Fibroblast of pulmonary artery (primary cell): ENCODE results near the gene ADAMTS10.
"Not testable (repeated sequence)": the region's sequence is repeated elsewhere in the genome, so short reads cannot be mapped to it uniquely, and the experiment has no call there.

ENCODE experiments used
- DNase-seq: peaks from one replicate; pipeline ENCODE4 v3.0.0-alpha.2; 2010; ENCODE audit warnings: low read depth
- H3K4me3 ChIP-seq: replicated peaks from 2 replicates; pipeline ENCODE4 v1.5.1; 2011; ENCODE audit warnings: low read depth, mild to moderate bottlenecking, control low read depth, low read length, moderate library complexity
- CTCF ChIP-seq: IDR thresholded peaks from 2 replicates; pipeline ENCODE4 v1.5.1; 2011; ENCODE audit warnings: mild to moderate bottlenecking, control low read depth, low read length, inconsistent platforms; ENCODE audit errors: missing control alignments

Gene ADAMTS10

GRCh38 chr19:8575467-8575997, 35.0 kb downstream of the ADAMTS10 start:
- no peak overlapping the region for H3K4me3 ChIP-seq
- peak; percentile 40 for DNase-seq

GRCh38 chr19:8574619-8574922, 35.9 kb downstream of the ADAMTS10 start:
- DNase-seq, result not testable (repeated sequence)

More at GRCh38 chr19:8575467-8575997, 35.0 kb downstream of the ADAMTS10 start:
- no peak for TF ChIP-seq CTCF

GRCh38 chr19:8573316-8573715, 37.2 kb downstream of the ADAMTS10 start:
- no peak for TF ChIP-seq CTCF
- no peak overlapping the region for H3K4me3 ChIP-seq
- DNase-seq, result no peak

More at GRCh38 chr19:8574619-8574922, 35.9 kb downstream of the ADAMTS10 start:
- not testable (repeated sequence) for H3K4me3 ChIP-seq

DNA sequence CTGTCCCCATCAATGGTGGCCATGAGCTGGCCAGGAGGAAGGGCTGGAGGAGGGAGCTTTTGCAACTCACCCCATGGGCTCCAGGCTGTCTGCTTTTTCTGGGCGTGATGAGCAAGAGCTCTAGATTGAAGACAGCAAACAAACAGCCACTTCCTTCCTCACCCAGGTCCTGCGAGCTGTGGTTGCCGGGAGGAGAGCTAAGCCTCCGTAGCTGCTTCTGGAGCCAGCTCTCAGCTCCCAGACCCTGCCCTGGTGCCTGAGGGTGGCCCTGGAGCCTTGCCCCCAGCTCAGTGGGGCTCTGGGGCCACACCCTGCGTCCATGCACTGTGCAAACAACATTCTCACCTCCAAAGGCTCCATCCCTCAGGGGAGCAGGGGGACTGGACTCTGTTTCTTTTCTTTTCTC, 39.5 kb downstream of the ADAMTS10 start:
- TF ChIP-seq CTCF, result no peak
- no peak overlapping the region for H3K4me3 ChIP-seq
- peak; percentile 59 for DNase-seq

DNA sequence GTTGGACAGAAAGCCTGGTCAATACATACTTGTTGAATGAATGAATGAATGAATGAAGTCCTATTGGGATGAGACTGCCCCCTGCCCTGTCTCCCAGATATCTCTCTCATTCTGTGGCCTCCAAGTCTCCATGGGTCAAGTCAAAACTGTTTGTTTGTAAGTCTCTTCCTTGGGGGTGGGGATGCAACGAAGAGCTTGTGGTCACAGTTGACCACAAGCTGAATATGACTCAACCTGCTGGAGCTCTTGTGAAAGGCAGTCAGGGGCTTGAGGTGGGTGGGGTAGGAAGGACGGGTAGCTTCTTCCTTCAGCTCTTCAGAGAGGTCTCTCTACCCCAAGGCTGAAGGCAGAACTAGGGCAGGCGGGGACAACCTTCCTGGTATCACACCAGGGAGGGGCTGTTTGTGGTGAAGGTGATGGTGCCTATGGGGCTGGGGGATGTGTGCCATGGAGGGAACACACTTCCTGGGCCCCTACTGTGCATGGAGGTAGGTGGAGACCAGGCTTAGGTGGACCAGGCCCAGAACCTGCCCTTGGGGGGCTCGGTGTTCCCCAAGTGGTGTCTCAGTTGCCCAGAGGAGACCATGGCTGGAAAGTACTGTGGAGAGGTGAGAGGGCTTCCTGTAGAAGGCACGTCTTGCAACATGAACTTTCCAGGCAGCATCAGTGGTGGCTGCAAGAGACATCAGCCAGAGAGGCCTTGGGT, 41.3 kb downstream of the ADAMTS10 start:
- no peak for TF ChIP-seq CTCF
- H3K4me3 ChIP-seq, result no peak overlapping the region
- DNase-seq, result peak; percentile 88

- H3K4me3 ChIP-seq, result no peak overlapping the region
- no peak for DNase-seq
- TF ChIP-seq CTCF, result no peak
Observed at GRCh38 chr19:8567522-8568172, 42.9 kb downstream of the ADAMTS10 start.

DNA sequence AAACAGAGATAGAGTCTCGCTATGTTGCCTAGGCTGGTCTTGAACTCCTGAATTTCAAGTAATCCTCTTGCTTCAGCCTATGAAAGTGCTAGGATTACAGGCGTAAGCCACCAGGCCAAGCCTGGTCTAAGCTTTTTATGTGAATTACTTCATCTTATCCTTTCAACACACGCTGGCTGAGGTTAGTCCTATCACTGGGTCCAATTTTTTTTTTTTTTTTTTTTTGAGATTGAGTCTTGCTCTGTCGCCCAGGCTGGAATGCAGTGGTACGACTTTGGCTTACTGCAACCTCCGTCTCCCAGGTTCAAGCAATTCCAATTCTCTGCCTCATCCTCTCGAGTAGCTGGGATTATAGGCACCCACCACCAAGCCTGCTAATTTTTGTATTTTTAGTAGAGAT, 43.7 kb downstream of the ADAMTS10 start:
- H3K4me3 ChIP-seq, result no peak overlapping the region
- no peak for DNase-seq
- no peak for TF ChIP-seq CTCF

DNA sequence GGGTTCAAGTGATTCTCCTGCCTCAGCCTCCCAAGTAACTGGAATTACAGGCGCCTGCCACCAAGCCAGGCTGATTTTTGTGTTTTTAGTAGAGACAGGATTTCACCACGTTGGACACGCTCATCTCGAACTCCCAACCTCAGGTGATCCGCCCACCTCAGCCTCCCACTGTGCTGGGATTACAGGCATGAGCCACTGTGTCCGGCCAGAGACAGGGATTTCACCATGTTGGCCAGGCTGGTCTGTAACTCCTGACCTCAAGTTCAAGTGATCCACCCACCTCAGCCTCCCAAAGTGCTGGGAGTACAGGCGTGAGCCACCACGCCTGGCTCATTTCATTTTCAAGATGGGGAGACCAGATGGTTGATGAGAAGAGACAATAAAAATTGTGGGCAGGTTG, 45.6 kb downstream of the ADAMTS10 start:
- not testable (repeated sequence) for H3K4me3 ChIP-seq, DNase-seq
